Vagina (tissue), 2 donors: ENCODE measurements around the gene GATB.

Experiments
- CTCF ChIP-seq, 3 experiments: fragments of 450-650 bp in 2 of 3; fragments of 200-600 bp in 1 of 3; sonication (generic) in 1 of 3; IDR thresholded peaks; one replicate each; pipeline ENCODE4 v1.5.1; 2017 to 2019; ENCODE audit warnings: antibody characterized with exemption in 3 of 3, mild to moderate bottlenecking in 2 of 3, moderate library complexity in 2 of 3
- POLR2A ChIP-seq, 2 donors: fragments of 450-650 bp; IDR thresholded peaks; one replicate each; pipeline ENCODE4 v1.6.1; 2017; ENCODE audit warnings: antibody characterized with exemption in 2 of 2, mild to moderate bottlenecking in 2 of 2, moderate library complexity in 2 of 2
- POLR2AphosphoS5 ChIP-seq, 2 donors: sonication (generic); formaldehyde crosslinking; IDR thresholded peaks; one replicate each; pipeline ENCODE4 v1.9.0; 2017; ENCODE audit warnings: antibody characterized with exemption in 2 of 2, mild to moderate bottlenecking in 2 of 2, low read depth in 1 of 2; ENCODE audit not compliant: insufficient read depth in 1 of 2

GRCh38 chr4:151669990-151670389 is 90.8 kb downstream of the GATB start:
- TF ChIP-seq CTCF (IDR thresholded peaks at IDR 0.05): no peak
- TF ChIP-seq POLR2A (IDR thresholded peaks at IDR 0.05): no peak
- no peak for TF ChIP-seq POLR2AphosphoS5 (IDR thresholded peaks at IDR 0.05; ENCODE audit: insufficient read depth in 1 of 2, low read depth in 1 of 2)
